Measurements from ENCODE around the gene IMPACT.

The IMPACT gene

DNA sequence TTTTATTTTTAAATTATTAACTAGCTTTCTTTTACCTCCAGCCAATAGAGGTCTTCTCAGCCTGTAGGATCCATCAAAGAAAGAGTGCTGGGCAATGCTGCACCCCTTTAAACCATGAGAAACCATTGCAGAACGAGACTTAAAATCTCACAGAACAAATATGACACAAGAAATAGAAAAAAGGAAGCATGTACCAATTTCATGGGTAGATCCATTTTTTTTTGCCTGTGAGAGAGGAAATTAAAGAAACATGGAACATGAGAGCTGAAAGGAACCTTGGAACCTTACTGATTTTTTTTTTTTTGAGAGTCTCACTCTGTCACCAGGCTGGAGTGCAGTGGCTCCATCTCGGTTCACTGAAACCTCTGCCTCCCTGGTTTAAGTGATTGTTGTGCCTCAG is 47.9 kb downstream of the IMPACT start:
- Histone ChIP-seq H3K36me3 (no peaks in the 10 kb centered on the region), H3K27me3 (no peaks in the 10 kb centered on the region), H3K4me3 (ENCODE audit: low read depth in 1 of 2, low read length in 1 of 2) (no peak overlapping the region), H3K27ac (no peak overlapping the region), H3K9me3 (no peaks in the 10 kb centered on the region), H3K4me1 (ENCODE audit: control insufficient read depth in 1 of 2, insufficient read depth in 1 of 2, low read depth in 1 of 2, low read length in 1 of 2) (peaks cover 17 to 35% of the 10 kb centered on the region in 2 experiments)
- TF ChIP-seq, protein P1, sequence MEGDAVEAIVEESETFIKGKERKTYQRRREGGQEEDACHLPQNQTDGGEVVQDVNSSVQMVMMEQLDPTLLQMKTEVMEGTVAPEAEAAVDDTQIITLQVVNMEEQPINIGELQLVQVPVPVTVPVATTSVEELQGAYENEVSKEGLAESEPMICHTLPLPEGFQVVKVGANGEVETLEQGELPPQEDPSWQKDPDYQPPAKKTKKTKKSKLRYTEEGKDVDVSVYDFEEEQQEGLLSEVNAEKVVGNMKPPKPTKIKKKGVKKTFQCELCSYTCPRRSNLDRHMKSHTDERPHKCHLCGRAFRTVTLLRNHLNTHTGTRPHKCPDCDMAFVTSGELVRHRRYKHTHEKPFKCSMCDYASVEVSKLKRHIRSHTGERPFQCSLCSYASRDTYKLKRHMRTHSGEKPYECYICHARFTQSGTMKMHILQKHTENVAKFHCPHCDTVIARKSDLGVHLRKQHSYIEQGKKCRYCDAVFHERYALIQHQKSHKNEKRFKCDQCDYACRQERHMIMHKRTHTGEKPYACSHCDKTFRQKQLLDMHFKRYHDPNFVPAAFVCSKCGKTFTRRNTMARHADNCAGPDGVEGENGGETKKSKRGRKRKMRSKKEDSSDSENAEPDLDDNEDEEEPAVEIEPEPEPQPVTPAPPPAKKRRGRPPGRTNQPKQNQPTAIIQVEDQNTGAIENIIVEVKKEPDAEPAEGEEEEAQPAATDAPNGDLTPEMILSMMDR (IDR thresholded peaks at IDR 0.05) = no peak

DNA sequence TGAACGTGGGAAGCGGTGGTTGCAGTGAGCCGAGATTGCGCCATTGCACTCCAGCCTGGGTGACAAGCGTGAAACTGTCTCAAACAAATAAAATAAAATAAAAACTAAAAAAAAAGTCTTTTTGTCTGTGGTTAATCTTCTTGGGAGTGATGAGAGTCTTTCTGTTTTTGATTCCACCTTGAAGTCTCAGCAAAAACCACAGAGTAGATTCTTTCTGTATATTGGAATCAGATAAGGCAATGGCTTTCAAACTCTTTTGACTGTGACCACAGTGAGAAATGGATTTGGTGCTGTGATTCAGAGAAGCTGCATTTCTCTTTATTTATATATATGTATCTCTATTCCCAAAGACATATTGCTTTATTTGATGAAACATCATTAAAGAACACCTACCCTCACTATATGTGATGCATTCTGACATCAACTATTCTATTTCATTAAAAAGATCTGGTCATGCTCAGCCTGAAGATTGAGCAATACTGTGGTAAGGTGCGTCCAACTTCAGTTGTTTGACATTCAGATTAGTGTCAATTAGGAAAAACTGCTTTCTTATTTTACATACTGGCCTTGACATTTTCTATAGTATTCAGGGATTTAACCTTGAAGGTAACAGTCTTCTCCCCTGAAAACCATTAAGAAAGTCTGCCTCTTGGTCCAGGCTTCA is 49.6 kb downstream of the IMPACT start:
- peak overlapping the region; percentile 16 for H3K27ac ChIP-seq
- no peak overlapping the region for H3K4me3 ChIP-seq (ENCODE audit: low read depth in 1 of 2, low read length in 1 of 2)
- no peaks in the 10 kb centered on the region for H3K9me3 ChIP-seq
- H3K4me1 ChIP-seq (ENCODE audit: control insufficient read depth in 1 of 2, insufficient read depth in 1 of 2, low read depth in 1 of 2, low read length in 1 of 2) = peaks cover 17 to 35% of the 10 kb centered on the region in 2 experiments
- TF ChIP-seq, protein P1 (IDR thresholded peaks at IDR 0.05) = no peak
- no peaks in the 10 kb centered on the region for H3K36me3 ChIP-seq
- no peaks in the 10 kb centered on the region for H3K27me3 ChIP-seq

DNA sequence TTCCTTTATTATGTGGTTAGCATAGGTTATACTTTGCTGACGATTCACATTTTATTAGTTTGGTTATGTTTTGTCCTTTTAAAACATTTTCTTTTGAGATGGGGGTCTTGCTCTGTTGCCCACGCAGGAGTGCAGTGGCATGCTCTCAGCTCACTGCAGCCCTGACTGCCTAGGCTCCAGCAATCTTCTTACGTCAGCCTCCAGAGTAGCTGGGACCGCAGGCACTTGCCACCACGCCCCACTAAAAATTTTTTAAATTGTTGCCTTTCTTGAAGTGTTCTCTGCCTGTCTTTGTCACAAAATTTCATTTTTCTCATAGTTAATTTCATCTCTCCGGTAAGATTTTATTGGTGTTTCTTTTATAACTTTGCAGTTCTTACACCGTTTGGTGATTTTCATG is 52.9 kb downstream of the IMPACT start:
- Histone ChIP-seq H3K4me1 (ENCODE audit: control insufficient read depth in 1 of 2, insufficient read depth in 1 of 2, low read depth in 1 of 2, low read length in 1 of 2) (peaks cover 13 to 27% of the 10 kb centered on the region in 2 experiments), H3K27ac (no peak overlapping the region), H3K36me3 (no peaks in the 10 kb centered on the region), H3K4me3 (ENCODE audit: low read depth in 1 of 2, low read length in 1 of 2) (no peak overlapping the region), H3K27me3 (no peaks in the 10 kb centered on the region), H3K9me3 (no peaks in the 10 kb centered on the region)
- TF ChIP-seq, protein P1 (IDR thresholded peaks at IDR 0.05) = no peak

DNA sequence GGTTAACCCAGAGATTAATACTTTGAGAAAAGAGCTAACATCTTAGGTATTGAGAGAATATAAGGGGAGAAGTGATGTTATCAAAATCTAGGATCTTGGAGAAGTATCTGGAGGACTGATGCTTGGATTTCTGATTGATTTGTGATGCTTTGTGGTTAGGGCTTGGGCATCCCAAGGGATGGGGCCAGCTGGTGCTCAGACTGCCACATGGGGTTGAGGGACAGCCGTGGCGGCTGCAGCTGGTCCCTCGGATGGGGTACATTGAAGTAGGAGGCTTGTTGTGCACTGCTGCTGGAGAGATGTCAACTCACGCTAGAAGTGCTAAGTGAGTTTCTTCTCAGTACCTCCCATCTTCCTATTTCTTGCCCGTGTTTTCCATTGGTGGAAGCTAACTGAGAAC is 56.4 kb downstream of the IMPACT start:
- Histone ChIP-seq H3K9me3 (no peaks in the 10 kb centered on the region), H3K4me1 (ENCODE audit: control insufficient read depth in 1 of 2, insufficient read depth in 1 of 2, low read depth in 1 of 2, low read length in 1 of 2) (peaks cover 20 to 40% of the 10 kb centered on the region in 2 experiments), H3K36me3 (no peaks in the 10 kb centered on the region), H3K27ac (no peak overlapping the region), H3K27me3 (no peaks in the 10 kb centered on the region), H3K4me3 (ENCODE audit: low read depth in 1 of 2, low read length in 1 of 2) (no peak overlapping the region)
- TF ChIP-seq, protein P1 (IDR thresholded peaks at IDR 0.05) = no peak

DNA sequence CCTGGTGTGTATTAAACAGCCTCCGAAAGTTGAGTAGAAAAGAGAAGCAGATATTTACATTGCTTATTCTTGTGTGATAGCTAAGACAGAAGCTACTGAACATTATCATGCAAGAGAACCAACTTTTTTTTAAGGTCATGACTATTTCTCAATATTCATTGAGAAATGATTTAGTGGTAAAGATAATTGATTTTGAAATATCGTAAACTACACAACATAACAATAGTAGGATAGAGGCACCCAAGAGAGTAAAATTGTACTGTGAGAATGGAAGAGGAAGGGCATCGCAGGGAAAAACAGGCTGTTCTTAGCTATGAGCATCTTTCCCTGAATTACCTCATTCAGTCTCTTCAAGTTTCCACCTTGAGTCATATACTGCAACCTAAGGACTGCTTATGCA is 59.2 kb downstream of the IMPACT start:
- Histone ChIP-seq H3K36me3 (no peaks in the 10 kb centered on the region), H3K9me3 (no peaks in the 10 kb centered on the region), H3K4me1 (ENCODE audit: control insufficient read depth in 1 of 2, insufficient read depth in 1 of 2, low read depth in 1 of 2, low read length in 1 of 2) (peaks cover 27 to 45% of the 10 kb centered on the region in 2 experiments), H3K4me3 (ENCODE audit: low read depth in 1 of 2, low read length in 1 of 2) (no peak overlapping the region), H3K27ac (peak overlapping the region; percentile 53), H3K27me3 (no peaks in the 10 kb centered on the region)
- TF ChIP-seq, protein P1 (IDR thresholded peaks at IDR 0.05) = no peak
